NCI-H2081 (cell line): Measurements from ENCODE around the gene DHPS.
A peak's percentile ranks its signal among the peaks of the same experiment; 100 is the strongest.

Experiments used
- DNase-seq, 2 experiments: peaks; one replicate each; lab custom pipeline; 2025; lab: John Stamatoyannopoulos, UW

DHPS gene

DNA sequence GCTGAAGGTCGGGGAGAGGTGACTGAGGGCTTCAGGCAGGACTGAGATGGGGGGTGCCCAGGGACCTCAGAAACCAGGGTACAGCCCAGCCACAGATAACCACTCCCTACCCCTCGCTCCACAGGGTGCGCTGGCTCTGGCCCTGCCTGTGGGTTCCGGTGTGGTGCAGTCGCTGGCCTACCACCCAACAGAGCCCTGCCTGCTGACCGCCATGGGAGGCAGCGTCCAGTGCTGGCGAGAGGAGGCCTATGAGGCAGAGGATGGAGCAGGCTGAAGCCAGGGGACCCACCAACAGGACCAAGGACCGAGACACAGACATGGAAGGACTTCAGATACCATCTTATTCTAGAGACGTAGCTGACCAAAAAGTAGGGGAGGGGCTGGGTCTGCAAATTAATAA, 6.3 kb downstream of the DHPS start:
- no peak for DNase-seq

DNA sequence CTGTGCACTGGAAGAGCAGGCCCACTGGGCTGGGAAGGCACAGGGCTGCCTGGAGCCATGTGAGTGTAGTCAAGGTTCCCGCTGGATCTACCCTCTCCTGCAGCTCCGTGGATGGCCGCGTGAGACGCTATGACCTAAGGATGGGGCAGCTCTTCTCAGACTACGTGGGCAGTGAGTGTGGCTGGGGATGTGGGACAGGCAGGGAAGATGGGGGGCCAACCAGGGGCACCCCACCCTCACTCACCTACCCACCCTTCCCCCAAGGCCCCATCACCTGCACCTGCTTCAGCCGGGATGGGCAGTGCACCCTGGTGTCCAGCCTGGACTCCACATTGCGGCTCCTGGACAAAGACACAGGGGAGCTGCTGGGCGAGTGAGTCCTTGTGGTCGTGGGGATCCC, 8.9 kb downstream of the DHPS start:
- DNase-seq, result no peak

DNA sequence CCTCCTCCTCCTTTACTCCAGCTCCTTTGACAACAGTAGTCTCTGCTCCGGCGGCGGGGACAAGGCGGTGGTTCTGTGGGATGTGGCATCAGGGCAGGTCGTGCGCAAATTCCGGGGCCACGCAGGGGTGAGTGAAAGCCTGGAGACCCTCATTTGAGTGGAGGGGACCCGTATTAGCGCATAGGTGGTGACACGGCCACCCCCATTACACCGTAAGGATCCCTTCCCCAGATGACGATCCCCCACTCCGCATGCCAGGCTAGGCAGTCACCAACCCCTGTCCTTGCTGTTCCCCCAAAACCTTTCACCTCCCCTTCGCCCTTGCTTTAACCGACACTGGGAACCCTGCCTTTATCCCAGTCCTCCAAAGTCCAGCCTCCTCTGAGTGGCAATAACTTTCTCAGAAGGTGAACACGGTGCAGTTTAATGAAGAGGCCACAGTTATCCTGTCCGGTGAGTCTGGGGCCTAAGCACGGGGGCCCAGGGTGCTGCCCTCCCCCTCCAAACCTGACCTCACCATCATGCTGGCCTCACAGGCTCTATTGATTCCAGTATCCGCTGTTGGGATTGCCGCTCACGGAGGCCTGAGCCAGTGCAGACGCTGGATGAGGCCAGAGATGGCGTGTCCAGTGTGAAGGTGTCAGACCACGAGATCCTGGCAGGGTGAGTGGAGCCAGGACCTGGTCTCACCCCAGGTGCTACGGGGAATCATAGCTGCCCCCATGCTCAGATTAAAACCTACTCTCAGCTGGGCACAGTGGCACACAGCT, 11.3 kb downstream of the DHPS start:
- no peak for DNase-seq

DNA sequence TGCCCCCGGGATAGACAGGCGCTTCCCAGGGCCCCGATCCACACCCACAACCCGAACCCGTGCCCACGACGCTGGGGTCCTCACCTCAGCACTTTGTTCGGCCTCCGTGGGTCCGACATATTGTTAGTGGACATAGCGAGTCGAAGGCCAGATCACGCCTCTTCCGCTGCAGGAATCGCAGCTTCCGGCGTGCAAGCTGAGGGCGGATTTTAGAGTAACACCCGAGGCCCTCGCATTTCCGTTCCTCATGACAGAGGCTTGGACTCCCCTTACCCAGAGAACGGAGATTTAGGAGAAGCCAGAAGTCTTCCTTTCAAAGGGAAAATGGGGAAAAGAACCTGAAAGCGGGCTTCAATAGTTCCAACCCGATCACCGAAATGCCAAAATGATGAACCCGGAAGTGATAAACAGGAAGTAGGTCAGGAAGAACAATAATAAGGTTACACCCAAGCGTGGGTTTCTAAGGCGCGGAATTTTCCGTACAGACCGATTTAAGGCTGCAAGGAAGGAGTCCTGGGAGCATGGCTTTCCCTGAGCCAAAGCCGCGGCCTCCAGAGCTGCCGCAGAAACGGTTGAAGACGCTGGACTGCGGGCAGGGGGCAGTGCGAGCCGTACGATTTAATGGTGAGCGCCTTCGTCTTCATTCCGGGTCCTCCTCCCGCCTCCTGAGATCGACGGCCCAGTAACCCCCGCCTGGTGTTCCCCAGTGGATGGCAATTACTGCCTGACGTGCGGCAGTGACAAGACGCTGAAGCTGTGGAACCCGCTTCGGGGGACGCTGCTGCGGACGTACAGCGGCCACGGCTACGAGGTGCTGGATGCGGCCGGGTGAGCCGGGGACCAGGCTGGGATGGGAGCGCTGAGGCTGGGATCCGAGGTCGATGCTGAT, 12.2 kb downstream of the DHPS start:
- peak; percentile 43 to 65 for DNase-seq

DNA sequence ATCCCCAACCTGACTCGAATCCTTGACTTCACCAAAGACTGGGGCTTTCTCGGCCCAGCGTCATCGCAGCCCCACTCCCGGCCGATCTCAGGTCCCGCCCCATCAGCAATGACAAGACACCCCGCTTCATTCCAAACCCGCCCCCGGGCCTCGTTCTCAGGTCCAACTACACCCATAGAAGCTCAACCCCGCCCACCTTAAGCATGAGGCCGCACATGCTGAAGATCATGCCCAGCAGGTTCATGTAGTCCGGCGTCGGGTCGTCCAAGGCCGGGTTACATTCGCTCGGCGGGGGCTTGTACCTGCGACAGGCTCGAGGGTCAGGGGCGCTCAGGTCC, 12.8 kb downstream of the DHPS start:
- no peak for DNase-seq

DNA sequence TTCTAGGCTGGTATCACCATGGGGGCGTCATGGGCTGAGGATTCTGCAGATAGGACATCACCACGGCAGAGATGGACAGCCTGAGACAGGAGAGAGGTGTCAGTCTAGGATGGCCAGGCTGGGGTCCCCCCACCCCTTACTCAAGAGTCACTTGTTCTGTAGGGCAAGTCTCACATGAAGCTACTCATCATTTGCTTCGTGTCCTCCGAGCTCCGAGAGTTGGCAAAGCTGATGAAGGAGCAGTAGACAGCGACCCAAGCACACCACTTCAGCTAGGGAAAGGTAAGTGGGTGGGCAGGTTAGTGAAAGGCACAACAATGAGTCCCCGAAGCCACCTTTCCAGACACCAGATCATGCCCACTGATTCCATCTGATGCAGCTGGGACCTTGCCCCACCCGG, 13.3 kb downstream of the DHPS start:
- no peak for DNase-seq

DNA sequence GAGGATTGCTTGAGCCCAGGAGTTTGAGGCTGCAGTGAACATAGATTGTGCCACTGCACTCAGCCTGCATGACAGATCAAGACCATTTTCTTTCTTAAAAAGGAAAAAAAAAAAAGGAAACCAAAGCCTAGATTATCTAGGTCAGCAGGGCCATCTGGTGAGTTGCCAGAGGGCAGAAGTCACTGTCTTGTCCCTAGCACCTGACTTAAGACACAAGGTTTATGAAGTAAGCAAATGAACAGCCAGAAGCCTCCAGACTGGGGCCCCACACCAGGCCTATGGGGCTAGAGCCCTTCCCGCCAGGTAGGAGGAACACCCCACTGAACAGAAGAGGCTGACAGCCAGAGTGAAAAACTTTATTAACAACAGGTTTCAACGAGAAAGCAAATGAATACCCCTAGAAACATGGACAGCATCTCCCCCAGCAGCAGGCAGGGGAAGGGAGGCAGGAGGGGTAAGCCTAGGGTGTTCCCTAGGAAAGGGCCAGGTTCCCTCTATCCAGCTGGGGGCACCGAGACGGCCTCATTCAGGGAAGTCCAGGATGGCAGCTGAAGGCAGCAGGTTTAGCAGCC, 13.9 kb downstream of the DHPS start:
- no peak for DNase-seq

DNA sequence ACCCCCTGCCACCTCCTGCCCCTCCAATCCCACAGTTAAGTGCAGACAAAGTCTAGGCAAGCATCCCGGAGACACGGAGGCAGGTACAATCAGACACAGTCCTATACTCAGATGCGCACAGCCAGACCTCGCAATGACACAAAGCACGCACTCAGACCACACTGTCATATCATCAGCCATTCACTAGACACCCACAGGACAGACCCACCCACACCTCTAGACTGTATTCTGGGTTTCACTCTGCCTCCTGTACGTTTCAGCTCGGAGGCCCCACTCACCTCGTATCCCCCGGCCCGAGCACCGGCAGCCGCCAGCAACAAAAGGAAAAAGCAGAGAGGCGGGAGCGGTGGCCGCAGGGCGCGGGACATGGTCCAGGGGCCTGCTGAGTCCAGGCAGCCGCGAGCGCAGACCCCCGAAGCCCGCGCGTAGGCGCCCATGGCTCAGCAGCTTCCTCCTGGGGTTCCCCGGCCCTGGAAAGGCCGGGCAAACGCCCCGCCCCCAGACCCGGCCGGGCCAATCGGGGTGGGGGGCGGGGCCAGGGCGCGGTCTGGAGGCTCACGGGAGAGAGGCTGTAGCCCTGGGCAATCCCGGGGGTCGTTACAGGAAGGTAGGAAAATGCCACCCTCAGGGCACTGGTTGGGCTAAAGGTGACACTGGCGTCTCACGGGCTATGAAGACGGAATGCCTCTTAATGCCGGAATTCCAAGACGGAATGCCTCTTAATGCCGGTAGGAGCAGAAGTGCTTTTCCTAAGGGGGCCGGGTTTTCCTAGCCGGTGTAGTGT, 15.2 kb downstream of the DHPS start, which contains the start of the genes MAN2B1 and WDR83:
Gene MAN2B1, minus strand, starts transcription at position 478 of the 784 bp plus-strand sequence. Its CDS starts 41 bp downstream, at position 437.
Gene WDR83, plus strand, starts transcription at position 543 of the 784 bp plus-strand sequence. CDS start 2,984 bp downstream, outside the sequence.
- peak; percentile 75 to 78 for DNase-seq

DNA sequence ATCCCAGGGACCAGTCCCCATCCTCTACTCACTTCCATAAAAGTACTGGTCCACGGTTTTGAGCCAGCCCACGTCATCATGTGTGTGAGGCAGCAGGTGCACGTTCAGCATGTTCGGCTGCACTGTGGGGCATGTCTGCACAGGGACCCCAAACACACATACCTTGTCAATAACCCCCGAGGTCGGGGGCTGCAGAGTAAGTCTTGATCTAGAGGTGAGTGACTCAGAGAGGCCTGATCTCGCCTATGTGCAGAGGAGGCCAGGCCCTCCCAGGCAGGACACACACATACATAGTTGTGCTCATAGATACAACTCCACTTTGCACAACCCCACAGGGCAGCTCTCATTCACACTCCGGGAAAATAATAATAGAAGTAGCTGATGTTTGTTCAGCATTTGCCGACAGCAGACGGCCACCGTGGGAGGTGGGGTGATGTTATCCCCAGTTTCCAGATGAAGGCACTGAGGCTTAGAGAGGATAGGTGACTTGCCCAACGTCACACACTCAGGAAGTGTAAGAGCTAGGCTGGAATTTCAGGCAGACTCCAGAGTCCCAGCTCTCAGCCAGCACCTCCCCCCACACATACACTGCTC, 15.9 kb downstream of the DHPS start:
- no peak for DNase-seq

DNA sequence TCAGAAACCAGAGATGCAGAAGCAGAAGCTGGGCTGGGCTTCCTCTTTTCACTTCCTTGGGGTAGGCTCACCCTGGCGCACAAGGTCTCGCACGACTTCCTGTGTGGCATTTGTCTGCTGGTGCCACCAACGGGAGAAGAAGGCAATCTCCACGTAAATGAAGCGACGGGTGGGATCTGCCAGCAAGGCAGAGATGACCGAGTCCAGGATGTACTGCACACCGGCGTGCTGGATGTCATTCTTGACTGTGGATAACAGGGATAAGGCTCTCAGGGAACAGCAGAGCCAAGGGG, 16.5 kb downstream of the DHPS start:
- DNase-seq, result no peak

DNA sequence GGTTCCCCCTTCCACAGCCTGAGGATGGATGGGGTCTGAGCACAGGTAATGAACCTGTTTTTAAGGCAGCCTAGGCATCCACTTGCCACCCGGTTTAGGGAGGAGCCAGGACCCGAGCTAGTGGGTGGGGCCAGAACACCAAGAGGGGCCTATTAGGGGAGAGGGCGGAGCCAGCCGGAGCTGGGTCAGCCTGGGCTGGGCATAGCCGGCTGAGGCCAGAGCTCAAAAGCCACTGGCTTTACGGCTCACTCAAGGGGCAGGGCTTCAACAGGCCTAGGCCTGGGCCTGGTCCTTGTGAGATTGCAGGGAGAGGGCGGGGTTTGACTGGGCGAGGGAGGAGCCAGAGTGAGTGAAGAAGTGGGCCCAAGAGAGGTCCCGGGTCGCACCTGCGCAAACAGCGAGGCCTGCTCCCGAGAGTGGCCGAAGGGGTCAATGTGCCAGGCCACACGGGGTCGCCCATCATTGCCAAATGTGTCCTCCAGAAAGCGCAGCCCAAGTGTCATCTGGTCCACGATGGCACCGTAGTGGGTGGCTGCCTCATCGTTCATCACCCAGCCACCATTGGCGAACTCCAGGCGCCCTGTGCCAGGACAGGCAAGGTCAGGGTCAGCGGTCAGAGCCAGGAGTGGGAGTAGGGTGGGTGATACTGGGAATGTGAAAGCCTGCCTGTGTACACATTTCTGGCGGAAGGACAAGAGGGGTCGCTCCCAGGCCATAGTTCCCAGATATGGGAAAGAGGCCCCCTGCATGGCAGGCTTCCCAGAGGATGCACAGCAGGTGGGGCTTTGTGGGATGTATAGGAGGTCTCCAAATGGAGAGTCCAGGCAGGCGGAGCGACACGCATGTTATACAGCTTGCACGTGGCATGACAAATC, 17.0 kb downstream of the DHPS start:
- DNase-seq, result no peak

DNA sequence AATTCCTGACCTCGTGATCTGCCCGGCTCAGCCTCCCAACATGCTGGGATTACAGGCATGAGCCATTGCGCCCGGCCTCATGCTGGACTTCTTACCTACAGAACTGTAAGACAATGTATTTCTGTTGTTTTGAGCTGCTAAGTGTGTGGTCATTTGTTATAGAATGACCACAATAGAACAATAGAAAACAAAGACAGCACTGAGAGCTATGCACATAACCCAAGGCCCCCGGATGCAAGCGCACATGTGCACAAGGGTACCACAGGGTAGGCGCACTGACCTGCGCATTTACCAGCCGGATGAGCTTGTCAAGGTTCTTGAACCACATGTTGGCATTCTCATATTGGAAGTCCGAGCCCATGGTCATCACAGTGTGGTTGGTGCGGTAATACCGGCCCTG, 20.7 kb downstream of the DHPS start:
- no peak for DNase-seq

DNA sequence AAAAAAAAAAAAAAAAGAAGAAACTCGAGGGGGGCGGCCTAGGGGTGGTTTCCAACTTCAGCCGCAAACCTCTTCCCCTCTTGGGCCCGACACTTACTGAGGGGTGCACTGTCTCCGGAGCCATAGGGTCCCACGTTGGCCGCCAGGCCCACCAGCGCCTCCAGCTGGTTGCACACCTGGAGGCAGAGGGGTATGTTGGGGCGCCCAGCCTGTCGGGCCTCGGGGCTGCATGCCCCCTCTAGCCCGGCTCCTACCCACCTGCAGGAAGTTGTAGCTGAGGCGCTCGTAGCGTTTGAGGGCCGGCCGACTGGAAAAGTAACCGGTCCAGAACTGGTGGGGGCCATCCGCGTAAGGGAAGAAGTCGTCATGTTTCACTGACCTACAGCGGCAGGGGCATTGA, 23.7 kb downstream of the DHPS start:
- DNase-seq, result no peak

DNA sequence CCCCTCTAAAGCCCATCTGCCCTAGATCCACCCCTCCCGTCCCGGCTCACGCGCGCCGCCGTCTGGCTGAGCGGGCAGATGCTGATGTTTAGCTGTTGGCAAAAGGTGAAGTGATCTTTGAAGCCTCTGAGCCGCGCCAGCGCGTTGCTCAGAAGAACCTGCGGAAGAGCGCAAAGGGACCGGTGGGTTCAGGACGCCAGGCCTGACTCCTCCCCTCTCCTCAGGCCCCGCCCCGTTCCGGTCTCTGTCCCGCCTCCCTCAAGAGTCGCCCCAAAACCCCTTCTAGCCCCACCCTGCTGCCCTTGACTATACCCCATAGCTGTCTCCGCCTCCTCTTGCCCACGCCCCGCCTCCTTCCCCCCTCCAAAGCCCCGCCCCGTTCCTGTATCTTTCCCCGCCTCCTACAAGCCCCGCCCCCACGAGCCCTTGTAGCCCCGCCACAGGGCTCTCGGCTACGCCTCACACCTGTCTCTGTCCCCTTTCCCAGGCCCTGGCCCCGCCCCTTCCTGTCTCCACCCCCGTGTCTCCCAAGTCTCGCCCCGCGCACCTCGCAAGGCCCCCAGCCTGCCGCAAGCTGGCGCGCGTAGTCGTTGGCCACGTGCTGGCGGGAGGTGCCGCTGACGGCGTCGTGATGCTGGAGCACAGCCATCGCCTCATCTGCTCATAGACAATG, 24.6 kb downstream of the DHPS start:
- DNase-seq, result no peak

DNA sequence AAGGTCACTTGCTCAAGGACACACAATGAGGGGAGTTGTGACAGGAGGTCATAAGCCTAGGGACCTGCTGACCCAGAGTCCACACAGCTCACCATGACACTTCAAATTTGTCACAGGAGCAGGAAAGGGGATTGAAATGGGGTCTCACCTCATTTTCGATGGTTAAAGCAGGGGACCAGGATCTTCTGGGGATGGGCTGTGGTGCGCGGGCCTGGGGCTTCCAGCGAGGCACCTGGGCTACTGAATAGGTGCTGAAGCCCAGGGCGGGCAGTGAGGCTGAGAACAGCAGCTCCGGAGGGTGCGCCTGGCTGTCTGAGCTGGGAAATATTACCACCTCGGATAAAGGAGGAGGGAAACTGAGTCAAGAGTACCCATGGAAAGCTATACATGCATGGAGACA, 26.1 kb downstream of the DHPS start:
- no peak for DNase-seq

DNA sequence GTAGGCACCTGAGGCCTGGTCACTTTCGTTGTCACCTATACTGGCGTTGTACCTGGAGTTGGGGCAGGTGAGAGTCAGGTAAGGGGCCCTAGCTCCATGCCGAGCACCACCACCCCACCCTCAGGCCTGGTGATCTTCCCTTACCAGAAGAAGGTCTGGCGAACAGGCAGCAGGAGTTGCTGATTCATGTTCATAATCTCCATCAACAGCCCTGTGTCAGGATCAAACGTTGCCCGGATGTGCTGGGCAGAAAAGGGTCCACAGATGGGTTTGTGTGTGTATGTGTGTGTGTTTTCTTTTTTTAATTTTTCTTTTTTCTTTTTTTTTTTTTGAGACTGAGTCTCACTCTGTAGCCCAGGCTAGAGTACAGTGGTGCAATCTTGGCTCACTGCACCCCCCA, 29.5 kb downstream of the DHPS start:
- no peak for DNase-seq

DNA sequence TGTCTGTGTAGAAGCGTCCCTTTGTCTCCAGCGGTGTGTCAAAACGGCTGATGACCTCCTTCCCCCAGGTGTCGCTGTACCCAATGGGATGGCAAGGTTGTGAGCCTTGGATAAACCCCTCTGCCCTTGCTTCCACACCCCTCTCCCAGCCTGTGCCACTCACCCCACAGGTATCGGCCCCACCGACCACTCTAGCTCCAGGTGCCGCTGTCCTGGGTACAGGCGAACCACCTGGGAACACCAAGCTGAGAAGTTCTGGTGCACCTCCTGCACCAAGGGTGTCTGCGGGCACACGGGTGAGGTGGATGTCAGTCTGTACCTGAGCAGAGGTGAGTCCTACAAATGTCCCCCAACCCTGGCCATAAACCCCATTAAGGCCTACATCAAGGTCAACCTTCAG, 31.7 kb downstream of the DHPS start:
- DNase-seq, result no peak

DNA sequence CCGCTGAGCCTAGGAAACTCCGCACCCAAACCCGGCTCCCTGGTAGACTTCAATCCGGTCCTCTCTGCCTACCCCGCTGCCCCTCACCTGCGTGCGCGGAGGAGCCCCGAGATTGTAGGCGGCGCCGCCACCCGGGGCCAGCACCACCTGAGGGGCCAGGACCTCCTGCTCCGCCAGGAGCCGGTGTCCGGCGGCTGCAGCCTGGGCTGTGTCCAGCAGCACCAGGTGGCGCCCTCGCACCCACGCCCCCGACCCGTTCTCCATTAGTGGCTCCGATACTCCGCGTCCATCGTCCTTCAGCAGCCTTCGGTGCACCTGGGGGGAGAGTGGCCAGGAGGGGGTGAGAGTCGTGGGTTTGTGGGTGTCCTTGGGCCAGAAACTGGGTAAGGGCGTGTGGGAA, 33.6 kb downstream of the DHPS start:
- DNase-seq, result no peak

DNA sequence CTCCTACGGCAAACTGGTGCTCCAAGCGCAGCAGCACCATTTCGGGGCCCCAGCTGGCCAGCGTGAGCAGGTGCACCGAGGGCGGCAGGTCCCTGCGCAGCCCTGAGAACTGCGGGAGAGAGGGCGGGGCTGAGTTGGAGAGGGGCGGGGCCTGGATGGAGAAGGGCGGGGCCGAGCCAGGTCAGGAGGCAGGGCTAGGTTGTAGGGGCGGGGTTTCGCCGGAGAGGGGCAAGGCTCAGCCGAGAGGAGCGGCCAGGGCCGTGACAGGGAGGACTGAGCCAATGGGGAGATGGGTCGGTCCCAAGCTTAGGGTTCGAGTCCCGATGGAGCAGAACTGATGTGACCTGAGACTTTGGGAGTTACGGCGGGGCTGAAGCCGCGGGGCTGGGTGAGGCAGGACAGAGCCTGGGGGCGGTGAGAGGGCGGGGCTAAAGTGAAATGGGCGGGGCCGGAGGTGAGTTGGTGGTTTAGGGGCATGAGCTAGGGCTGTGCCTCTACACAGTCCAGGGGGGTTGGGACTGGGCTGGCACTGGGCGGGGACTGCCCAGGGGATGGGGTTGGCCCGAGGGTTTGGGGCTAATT, 34.1 kb downstream of the DHPS start:
- peak; percentile 15 to 63 for DNase-seq

DNA sequence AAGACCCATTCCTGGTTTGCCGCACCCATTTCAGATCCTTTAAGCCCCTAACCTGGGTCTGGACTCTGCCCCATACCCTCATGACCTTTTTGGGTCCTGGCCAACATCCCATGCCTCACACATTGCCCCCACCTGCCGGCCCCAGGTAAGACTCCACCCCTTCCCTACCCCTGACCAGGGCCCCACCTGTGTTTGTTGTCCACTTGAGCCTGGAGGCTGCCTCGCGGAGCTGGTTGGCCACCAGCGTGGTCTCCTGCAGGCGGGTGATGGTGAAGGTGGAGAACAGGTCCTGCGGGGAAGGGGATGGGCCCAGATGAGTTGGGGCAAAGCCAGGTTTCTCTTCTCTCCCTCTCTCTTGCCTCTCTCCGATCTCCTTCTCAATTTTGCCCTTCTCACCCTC, 34.6 kb downstream of the DHPS start:
- no peak for DNase-seq
